22Rv1 (cell line): ENCODE measurements around the gene LRRC63.

Source experiments
- ZFX ChIP-seq: fragments of 450-650 bp; IDR thresholded peaks from 2 replicates; pipeline ENCODE4 v1.6.1; 2017; ENCODE audit warnings: antibody characterized with exemption, borderline replicate concordance
- TF ChIP-seq, protein P1 (sequence below): fragments of 450-650 bp; IDR thresholded peaks from 2 replicates; pipeline ENCODE4 v1.5.1; 2017; ENCODE audit warnings: mild to moderate bottlenecking

DNA sequence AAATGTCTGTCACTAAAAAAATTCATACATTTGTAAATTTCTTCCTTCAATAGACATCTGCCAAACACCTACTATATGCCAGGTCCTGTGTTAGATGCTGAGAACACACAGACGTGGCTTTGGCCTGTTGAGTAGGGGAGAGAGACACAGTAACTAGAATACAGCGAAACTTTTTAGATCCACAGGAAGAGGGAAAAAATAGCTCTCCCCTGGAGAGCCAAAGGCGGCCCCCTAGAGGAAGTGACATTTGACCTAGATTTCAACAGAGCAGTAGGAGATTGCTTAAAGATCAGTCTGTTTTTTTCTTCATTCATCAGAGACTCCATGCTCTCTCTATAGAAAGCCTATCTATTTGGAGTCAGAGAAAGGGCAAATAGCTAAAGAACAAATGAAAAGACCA is 41.0 kb upstream of the LRRC63 start:
- TF ChIP-seq, protein P1, sequence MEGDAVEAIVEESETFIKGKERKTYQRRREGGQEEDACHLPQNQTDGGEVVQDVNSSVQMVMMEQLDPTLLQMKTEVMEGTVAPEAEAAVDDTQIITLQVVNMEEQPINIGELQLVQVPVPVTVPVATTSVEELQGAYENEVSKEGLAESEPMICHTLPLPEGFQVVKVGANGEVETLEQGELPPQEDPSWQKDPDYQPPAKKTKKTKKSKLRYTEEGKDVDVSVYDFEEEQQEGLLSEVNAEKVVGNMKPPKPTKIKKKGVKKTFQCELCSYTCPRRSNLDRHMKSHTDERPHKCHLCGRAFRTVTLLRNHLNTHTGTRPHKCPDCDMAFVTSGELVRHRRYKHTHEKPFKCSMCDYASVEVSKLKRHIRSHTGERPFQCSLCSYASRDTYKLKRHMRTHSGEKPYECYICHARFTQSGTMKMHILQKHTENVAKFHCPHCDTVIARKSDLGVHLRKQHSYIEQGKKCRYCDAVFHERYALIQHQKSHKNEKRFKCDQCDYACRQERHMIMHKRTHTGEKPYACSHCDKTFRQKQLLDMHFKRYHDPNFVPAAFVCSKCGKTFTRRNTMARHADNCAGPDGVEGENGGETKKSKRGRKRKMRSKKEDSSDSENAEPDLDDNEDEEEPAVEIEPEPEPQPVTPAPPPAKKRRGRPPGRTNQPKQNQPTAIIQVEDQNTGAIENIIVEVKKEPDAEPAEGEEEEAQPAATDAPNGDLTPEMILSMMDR: no peak
- TF ChIP-seq ZFX: no peak
